WI38 (cell line): Measurements from ENCODE around the gene RHOBTB3.
"Not testable (repeated sequence)": the region's sequence is repeated elsewhere in the genome, so short reads cannot be mapped to it uniquely, and the experiment has no call there.

Experiments
- H3K4me3 ChIP-seq: 2 replicates; pipeline ENCODE4 v1.5.1; 2011; ENCODE audit warnings: low read depth, mild to moderate bottlenecking, control low read depth, low read length
- TF ChIP-seq, protein P1 (sequence below): IDR thresholded peaks from 2 replicates; pipeline ENCODE4 v1.5.1; 2012; ENCODE audit warnings: low read depth, mild to moderate bottlenecking, control low read depth, low read length

Gene RHOBTB3

DNA sequence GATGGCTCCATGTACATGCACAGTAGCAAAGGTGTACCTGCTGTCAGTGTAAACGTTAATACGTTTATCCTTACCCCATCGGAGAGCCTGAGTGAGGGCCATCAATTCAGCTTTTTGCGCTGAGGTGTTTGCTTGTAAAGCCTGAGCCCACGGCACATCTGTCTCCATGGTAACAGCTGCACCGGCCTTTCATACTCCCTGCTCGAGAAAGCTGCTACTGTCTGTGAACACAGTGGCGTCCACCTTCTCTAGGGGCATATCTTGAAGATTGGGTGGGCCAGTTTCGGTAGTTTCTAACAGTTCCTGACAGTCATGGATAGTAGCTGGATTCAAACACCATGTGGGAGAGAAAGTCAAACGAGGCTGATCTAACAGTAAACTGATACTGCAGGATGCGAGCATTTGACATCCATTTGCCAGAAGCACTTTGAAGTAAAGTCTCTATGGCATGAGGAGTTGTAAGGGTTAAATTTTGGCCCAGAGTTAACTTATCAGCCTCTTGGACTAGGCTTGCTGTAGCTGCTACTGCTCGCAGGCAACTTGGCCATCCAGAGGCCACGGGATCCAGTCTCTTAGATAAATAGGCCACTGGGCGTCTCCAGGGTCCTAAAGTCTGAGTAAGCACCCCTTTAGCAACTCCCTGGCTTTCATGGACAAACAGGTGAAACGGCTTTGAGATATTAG lies 21.0 kb upstream of the RHOBTB3 start:
- no peak overlapping the region for H3K4me3 ChIP-seq
- TF ChIP-seq, protein P1, sequence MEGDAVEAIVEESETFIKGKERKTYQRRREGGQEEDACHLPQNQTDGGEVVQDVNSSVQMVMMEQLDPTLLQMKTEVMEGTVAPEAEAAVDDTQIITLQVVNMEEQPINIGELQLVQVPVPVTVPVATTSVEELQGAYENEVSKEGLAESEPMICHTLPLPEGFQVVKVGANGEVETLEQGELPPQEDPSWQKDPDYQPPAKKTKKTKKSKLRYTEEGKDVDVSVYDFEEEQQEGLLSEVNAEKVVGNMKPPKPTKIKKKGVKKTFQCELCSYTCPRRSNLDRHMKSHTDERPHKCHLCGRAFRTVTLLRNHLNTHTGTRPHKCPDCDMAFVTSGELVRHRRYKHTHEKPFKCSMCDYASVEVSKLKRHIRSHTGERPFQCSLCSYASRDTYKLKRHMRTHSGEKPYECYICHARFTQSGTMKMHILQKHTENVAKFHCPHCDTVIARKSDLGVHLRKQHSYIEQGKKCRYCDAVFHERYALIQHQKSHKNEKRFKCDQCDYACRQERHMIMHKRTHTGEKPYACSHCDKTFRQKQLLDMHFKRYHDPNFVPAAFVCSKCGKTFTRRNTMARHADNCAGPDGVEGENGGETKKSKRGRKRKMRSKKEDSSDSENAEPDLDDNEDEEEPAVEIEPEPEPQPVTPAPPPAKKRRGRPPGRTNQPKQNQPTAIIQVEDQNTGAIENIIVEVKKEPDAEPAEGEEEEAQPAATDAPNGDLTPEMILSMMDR, result no peak

- not testable (repeated sequence) for H3K4me3 ChIP-seq
Measured at GRCh38 chr5:95710651-95711500, 20.3 kb upstream of the RHOBTB3 start.

- H3K4me3 ChIP-seq, result no peak overlapping the region
- TF ChIP-seq, protein P1, result no peak
Measured at GRCh38 chr5:95711501-95712346, 19.4 kb upstream of the RHOBTB3 start.

GRCh38 chr5:95712347-95712958 lies 18.7 kb upstream of the RHOBTB3 start:
- no peak overlapping the region for H3K4me3 ChIP-seq
- TF ChIP-seq, protein P1, result no peak

GRCh38 chr5:95713246-95713645 lies 17.9 kb upstream of the RHOBTB3 start:
- not testable (repeated sequence) for H3K4me3 ChIP-seq

DNA sequence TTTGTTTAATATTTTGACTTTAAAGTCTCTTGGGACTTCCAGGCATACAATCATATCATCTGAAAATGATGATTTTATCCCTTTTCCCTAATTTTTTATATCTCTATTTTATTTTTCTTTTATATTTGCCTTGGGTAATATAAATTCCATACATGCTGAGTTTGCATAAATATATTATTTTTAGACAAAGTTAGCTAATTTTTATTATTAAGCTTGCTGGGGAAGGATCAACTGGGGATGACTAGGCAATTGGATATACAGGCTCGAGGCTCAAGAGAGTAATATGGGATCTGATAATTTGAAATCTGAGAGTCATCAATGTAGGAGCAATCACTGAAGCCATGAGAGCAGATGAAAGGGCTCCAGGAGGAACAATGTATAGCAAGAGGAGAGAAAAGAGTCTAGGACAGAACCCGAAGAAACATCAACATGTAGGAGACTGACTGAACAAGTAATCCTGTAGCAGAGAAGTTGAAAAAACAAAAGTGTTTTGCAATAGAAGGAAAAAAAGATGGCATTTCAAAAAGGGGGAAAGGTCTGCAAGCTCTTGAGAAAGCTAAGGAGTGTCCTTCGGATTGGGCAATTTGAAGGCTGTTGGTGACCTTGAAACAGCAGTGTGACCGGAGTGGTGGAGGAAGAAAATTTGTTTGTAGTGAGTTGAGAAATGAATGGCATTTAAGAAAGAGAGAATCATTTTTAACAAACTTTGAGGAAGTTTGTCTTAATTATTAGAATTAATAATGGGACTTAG lies 17.0 kb upstream of the RHOBTB3 start:
- H3K4me3 ChIP-seq, result no peak overlapping the region

GRCh38 chr5:95715799-95716461 lies 15.2 kb upstream of the RHOBTB3 start:
- TF ChIP-seq, protein P1, result no peak
- H3K4me3 ChIP-seq, result no peak overlapping the region

More for the DNA sequence above, 17.0 kb upstream of the RHOBTB3 start:
- TF ChIP-seq, protein P1, result no peak
